H9 (cell line): ENCODE measurements around the gene CTXN1. TPM values are rescaled to one million over a fixed set of nuclear protein-coding genes. Genes with fewer than 3 reads are reported as not detected.

Source experiments
- DNase-seq: peaks from one replicate; pipeline ENCODE4 v3.0.0-alpha.2; 2017
- H2AFZ ChIP-seq: one replicate; pipeline ENCODE4 v1.6.1; 2013; ENCODE audit warnings: mild to moderate bottlenecking, low read length, control low read depth, moderate library complexity
- H2AK5ac ChIP-seq: 2 replicates; pipeline ENCODE4 v1.6.1; 2013; ENCODE audit warnings: low read length, control low read depth, mixed read lengths; ENCODE audit not compliant: insufficient read length
- H2BK120ac ChIP-seq: one replicate; pipeline ENCODE4 v1.6.1; 2013; ENCODE audit warnings: low read depth, mild to moderate bottlenecking, low read length, control low read depth, inconsistent platforms; ENCODE audit not compliant: poor library complexity, severe bottlenecking
- H2BK12ac ChIP-seq: 2 replicates; pipeline ENCODE4 v1.6.1; 2013; ENCODE audit warnings: low read length, control low read depth, mixed read lengths, low read depth; ENCODE audit not compliant: insufficient read length
- H2BK15ac ChIP-seq: 2 replicates; pipeline ENCODE4 v1.6.1; 2013; ENCODE audit warnings: low read depth, low read length, control low read depth
- H2BK20ac ChIP-seq: one replicate; pipeline ENCODE4 v1.6.1; 2013; ENCODE audit warnings: low read depth, mild to moderate bottlenecking, low read length, control low read depth, inconsistent platforms; ENCODE audit not compliant: poor library complexity, severe bottlenecking
- H2BK5ac ChIP-seq: 2 replicates; pipeline ENCODE4 v1.6.1; 2013; ENCODE audit warnings: low read length, control low read depth, mixed read lengths; ENCODE audit not compliant: insufficient read length
- H3K14ac ChIP-seq: 2 replicates; pipeline ENCODE4 v1.6.1; 2013; ENCODE audit warnings: low read length, control low read depth; ENCODE audit not compliant: insufficient read depth
- H3K18ac ChIP-seq: 2 replicates; pipeline ENCODE4 v1.6.1; 2013; ENCODE audit warnings: low read depth, mild to moderate bottlenecking, mixed read lengths, low read length, control low read depth; ENCODE audit not compliant: insufficient read length
- H3K23ac ChIP-seq: 2 replicates; pipeline ENCODE4 v1.6.1; 2013; ENCODE audit warnings: low read length, control low read depth, mixed read lengths, low read depth; ENCODE audit not compliant: insufficient read length
- H3K23me2 ChIP-seq: 2 replicates; pipeline ENCODE4 v1.6.1; 2013; ENCODE audit warnings: low read depth, mild to moderate bottlenecking, mixed read lengths, low read length, control low read depth; ENCODE audit not compliant: insufficient read length, poor library complexity, severe bottlenecking
- H3K27ac ChIP-seq: 2 replicates; pipeline ENCODE4 v1.5.1; 2013; ENCODE audit warnings: low read length, control low read depth, mixed read lengths, low read depth; ENCODE audit not compliant: insufficient read length
- H3K27me3 ChIP-seq: 2 replicates; pipeline ENCODE4 v1.6.1; 2013; ENCODE audit warnings: low read length, control low read depth, inconsistent platforms; ENCODE audit not compliant: insufficient read depth
- H3K4ac ChIP-seq: 2 replicates; pipeline ENCODE4 v1.6.1; 2013; ENCODE audit warnings: low read depth, mild to moderate bottlenecking, control low read depth, inconsistent platforms, low read length, moderate library complexity
- H3K4me1 ChIP-seq: 2 replicates; pipeline ENCODE4 v1.6.1; 2013; ENCODE audit warnings: low read length, control low read depth, inconsistent platforms; ENCODE audit not compliant: insufficient read depth
- H3K4me2 ChIP-seq: 2 replicates; pipeline ENCODE4 v1.6.1; 2013; ENCODE audit warnings: low read length, control low read depth, mixed read lengths; ENCODE audit not compliant: insufficient read length, insufficient read depth
- H3K56ac ChIP-seq: 2 replicates; pipeline ENCODE4 v1.6.1; 2013; ENCODE audit warnings: low read depth, mild to moderate bottlenecking, mixed read lengths, low read length, control low read depth; ENCODE audit not compliant: insufficient read length
- H3K79me1 ChIP-seq: 2 replicates; pipeline ENCODE4 v1.6.1; 2013; ENCODE audit warnings: low read depth, mild to moderate bottlenecking, moderate library complexity, low read length, control low read depth, inconsistent platforms; ENCODE audit not compliant: insufficient read depth, poor library complexity, severe bottlenecking
- H3K79me2 ChIP-seq: 2 replicates; pipeline ENCODE4 v1.6.1; 2013; ENCODE audit warnings: low read length, control low read depth, inconsistent platforms; ENCODE audit not compliant: insufficient read depth
- H3K9ac ChIP-seq: 2 replicates; pipeline ENCODE4 v1.6.1; 2013; ENCODE audit warnings: low read length, control low read depth, mixed read lengths; ENCODE audit not compliant: insufficient read length; ENCODE audit errors: extremely low read depth
- H3K9me3 ChIP-seq: one replicate; pipeline ENCODE4 v1.6.1; 2013; ENCODE audit warnings: low read depth, low read length, inconsistent platforms; ENCODE audit not compliant: control insufficient read depth
- H3T11ph ChIP-seq: one replicate; pipeline ENCODE4 v1.6.1; 2013; ENCODE audit warnings: mild to moderate bottlenecking, low read length, control low read depth, inconsistent platforms
- H4K20me1 ChIP-seq: one replicate; pipeline ENCODE4 v1.6.1; 2013; ENCODE audit not compliant: control insufficient read depth, insufficient read length, insufficient read depth
- H4K5ac ChIP-seq: 2 replicates; pipeline ENCODE4 v1.6.1; 2013; ENCODE audit warnings: low read depth, mild to moderate bottlenecking, mixed read lengths, low read length, control low read depth; ENCODE audit not compliant: insufficient read length
- H4K8ac ChIP-seq: replicated peaks from 2 replicates; pipeline ENCODE4 v1.6.1; 2013; ENCODE audit warnings: low read length, control low read depth, mixed read lengths, low read depth; ENCODE audit not compliant: insufficient read length
- H4K91ac ChIP-seq: 2 replicates; pipeline ENCODE4 v1.6.1; 2013; ENCODE audit warnings: low read depth, mild to moderate bottlenecking, moderate library complexity, mixed read lengths, low read length, control low read depth; ENCODE audit not compliant: insufficient read length
- H3K27ac Mint-ChIP-seq, 3 experiments: 2 replicates in 2 of 3; 3 replicates in 1 of 3; pipeline ENCODE4 v1.8.0; 2020 to 2021; ENCODE audit warnings: mixed read lengths in 3 of 3, mild to moderate bottlenecking in 1 of 3, moderate library complexity in 1 of 3
- H3K27me3 Mint-ChIP-seq: 2 replicates; pipeline ENCODE4 v1.8.0; 2021; ENCODE audit warnings: low read depth, mild to moderate bottlenecking, moderate library complexity, mixed read lengths
- H3K36me3 Mint-ChIP-seq, 3 experiments: 2 replicates in 2 of 3; 3 replicates in 1 of 3; pipeline ENCODE4 v1.8.0; 2020 to 2021; ENCODE audit warnings: low read depth in 3 of 3, mixed read lengths in 3 of 3; ENCODE audit not compliant: insufficient read depth in 1 of 3
- H3K4me1 Mint-ChIP-seq, 2 experiments: 2 replicates each; pipeline ENCODE4 v1.8.0; 2020; ENCODE audit warnings: mixed read lengths in 2 of 2
- H3K4me3 Mint-ChIP-seq, 2 experiments: 2 replicates in 1 of 2; 3 replicates in 1 of 2; pipeline ENCODE4 v1.8.0; 2020 to 2021; ENCODE audit warnings: mild to moderate bottlenecking in 2 of 2, mixed read lengths in 2 of 2, moderate library complexity in 1 of 2
- H3K9me3 Mint-ChIP-seq, 2 experiments: 2 replicates in 1 of 2; 3 replicates in 1 of 2; pipeline ENCODE4 v1.8.0; 2020; ENCODE audit warnings: mild to moderate bottlenecking in 2 of 2, mixed read lengths in 2 of 2, moderate library complexity in 1 of 2
- CTCF ChIP-seq: fragments of 200-600 bp; sonication (generic); conservative IDR thresholded peaks from 3 replicates; pipeline ENCODE4 v1.8.0; 2021; ENCODE audit warnings: antibody characterized with exemption, mild to moderate bottlenecking
- WGBS: extraction: QIAGEN DNeasy Blood & Tissue Kit; methylation state at CpG from one replicate; pipeline ENCODE4 v1.1.7; 2013; ENCODE audit warnings: missing lambda C conversion rate, low lambda C conversion rate, mixed read lengths; ENCODE audit not compliant: insufficient read length; ENCODE audit errors: extremely low coverage; 5-methylcytosine and 5-hydroxymethylcytosine counted together
- total RNA-seq: library from RNA; stranded (reverse); gene quantifications from 2 replicates; pipeline ENCODE4 v1.2.1, GENCODE V29; 2021

Gene CTXN1
- total RNA-seq, 1 experiment from 2014 or later, result 22.7 TPM

- Mint-ChIP-seq H3K36me3 (peaks cover 5 to 51% (median 25%) of the 10 kb centered on the region in 3 experiments; a peak in 6 of 7 replicates), H3K27me3 (no peaks in the 10 kb centered on the region), H3K9me3 (no peaks in the 10 kb centered on the region), H3K27ac (peak overlapping the region in 2 of 3 experiments; percentile 6 to 26; a peak in 1 of 7 replicates), H3K4me1 (peaks cover 6 to 11% of the 10 kb centered on the region in 2 experiments), H3K4me3 (no peak overlapping the region)
- Histone ChIP-seq H3K79me1 (no peaks in the 10 kb centered on the region), H3K23me2 (no peaks in the 10 kb centered on the region), H4K8ac (no peak overlapping the region), H3K27ac (no peak overlapping the region), H4K5ac (no peak overlapping the region), H3K9me3 (no peaks in the 10 kb centered on the region), H2BK12ac (no peak overlapping the region), H3K79me2 (no peaks in the 10 kb centered on the region), H4K91ac (no peak overlapping the region), H2AFZ (no peak overlapping the region), H3K14ac (no peak overlapping the region), H3K23ac (no peak overlapping the region), H2BK15ac (no peak overlapping the region), H3T11ph (no peak overlapping the region), H2AK5ac (no peak overlapping the region), H2BK20ac (no peak overlapping the region), H2BK5ac (no peak overlapping the region), H3K4ac (no peak overlapping the region), H3K56ac (no peak overlapping the region), H3K27me3 (no peaks in the 10 kb centered on the region), H3K18ac (no peak overlapping the region), H2BK120ac (no peak overlapping the region), H4K20me1 (no peaks in the 10 kb centered on the region), H3K4me1 (0 out of 2 replicates have a peak, but pooled peaks cover 4% of the 10 kb centered on the region), H3K4me2 (no peak overlapping the region), H3K9ac (no peak overlapping the region)
- no peak for DNase-seq
- no CpG with 5 or more reads among the region's 9 CpGs for WGBS
- TF ChIP-seq CTCF, result no peak
Observed at GRCh38 chr19:7928334-7928706, 2.4 kb upstream of the CTXN1 start.
